ENCODE measurements around the gene STX17.

GRCh38 chr9:99858087-99858486, 48.4 kb upstream of the STX17 start:
- TF ChIP-seq CTCF (IDR thresholded peaks at IDR 0.05) (no peak), POLR2A (IDR thresholded peaks at IDR 0.05) (no peak)

All from thyroid gland (tissue), 4 donors.